HL-60/S4 treated with retinoic acid at 250 ng/mL for 4 days and 3 days (cell line): ENCODE data around the gene CDV3.

Experiments used
- in situ Hi-C: fragments of 300-500 bp; cut with MboI; formaldehyde crosslinking; loops from 2 replicates; pipeline ENCODE4 v1.7.0; 2022; ENCODE audit warnings: low sequenced_read_pairs

The CDV3 gene

DNA sequence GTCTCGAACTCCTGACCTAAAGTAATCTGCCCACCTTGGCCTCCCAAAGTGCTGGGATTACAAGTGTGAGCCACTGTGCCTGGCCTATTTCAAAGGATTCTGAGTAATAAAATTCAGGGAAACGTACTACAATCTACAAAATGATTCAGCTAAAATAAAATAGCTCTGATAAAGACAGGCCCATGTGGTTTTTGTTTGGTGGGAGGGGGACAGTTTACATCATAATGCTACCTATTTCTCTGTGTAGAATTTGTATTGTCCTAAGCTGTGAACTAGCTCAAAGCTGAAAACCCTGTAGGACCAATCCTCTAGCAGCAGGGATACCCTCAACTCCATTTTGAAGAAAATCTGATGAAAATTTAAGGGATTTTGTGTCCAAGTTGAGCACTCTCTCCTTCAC lies 25.8 kb downstream of the CDV3 start:
- in situ Hi-C loops, result no loop called here

DNA sequence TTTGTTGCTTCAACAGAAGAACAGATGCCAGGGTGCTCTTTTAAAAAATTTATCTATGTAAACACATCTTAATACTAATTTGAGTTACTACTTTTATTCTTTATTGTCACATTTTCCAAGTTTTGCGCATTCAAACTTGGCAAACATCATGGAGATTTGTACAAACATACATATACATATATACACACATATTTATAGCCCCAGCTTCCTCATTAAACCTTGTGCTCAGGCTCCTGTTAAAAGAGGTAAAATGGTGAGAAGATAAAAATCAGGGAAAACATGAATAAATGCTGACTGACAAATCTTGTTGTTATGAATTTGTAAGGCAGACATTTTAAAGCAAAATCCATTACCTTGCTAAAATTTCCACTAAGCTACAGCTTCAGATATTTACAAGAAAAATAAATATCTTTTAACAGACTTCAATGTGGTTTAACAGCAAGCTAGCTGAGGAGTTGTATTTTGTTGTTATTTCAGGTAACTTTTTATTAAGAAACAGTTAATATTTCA lies 27.1 kb downstream of the CDV3 start:
- in situ Hi-C loops, result no loop called here

DNA sequence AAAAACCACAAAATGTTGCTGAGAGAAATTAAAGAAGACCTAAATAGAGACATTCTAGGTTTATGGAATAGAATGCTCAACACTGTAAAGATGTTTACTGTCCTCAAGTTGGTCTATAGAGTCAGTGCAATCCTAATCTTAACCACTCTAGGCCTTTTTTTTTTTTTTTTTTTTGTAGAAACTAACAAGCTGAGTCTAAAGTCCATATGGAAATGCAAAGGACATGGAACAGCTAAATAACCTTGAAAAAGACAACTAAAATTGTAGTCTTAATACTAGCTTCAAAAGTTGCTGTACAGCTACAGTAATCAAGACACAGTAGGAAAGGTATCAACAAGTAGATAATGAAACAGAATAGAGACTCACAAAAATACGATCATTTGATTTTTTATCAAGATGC lies 32.9 kb downstream of the CDV3 start:
- in situ Hi-C loops, result no loop called here

DNA sequence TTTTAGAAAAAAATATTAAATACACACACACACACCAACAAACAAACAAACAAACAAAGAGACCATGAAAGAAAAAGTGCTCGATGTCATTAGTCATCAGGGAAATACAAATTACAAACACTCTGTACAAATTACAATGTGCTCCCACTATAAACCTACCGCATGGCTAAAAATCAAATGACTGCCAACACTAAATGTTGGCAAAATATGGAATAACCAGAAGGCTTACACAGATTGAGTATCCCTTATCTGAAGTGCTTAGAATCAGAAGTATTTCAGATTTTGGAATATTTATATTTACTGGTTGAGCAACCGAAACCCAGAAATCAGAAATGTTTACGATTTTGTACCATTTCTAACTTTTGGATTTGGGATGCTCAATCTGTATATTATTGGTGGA lies 33.4 kb downstream of the CDV3 start:
- in situ Hi-C loops, result no loop called here

DNA sequence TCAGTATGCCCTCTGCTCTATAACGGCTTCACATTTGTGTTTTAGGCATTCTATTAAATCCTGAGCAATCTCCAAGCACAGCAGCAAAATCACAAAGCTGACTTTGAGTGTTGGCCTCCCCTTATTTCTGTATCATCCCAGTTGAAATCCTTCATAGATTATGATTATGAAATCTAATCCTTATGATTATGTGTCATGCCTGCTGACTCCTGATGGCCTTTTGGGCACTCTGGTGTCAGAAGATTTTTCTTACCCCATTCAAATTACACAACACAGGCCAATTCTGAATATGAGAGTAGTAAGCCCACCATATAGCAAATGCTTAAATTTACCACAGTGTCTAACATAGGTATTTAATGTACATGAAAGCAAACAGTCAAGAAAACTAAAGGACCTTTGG lies 34.3 kb downstream of the CDV3 start:
- in situ Hi-C loops, result no loop called here

DNA sequence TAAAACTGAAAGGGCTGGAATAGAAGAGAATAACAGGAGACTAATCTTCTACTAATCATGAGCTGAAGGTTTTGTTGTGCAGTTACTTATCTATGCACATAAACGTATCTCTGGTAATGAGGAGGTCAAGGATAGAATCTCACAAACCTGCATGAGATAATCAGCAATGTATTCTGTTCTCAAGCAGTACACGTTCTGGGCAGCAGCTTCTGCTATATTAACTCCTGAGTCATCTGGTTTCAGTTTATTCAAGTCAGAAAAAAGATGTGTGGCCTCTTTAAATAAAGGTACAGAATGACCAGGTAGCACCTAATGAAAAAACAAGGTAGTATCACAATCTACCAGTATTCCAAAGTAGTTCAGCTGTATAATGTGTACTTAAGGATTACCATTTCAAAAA lies 34.9 kb downstream of the CDV3 start:
- in situ Hi-C loops, result no loop called here

DNA sequence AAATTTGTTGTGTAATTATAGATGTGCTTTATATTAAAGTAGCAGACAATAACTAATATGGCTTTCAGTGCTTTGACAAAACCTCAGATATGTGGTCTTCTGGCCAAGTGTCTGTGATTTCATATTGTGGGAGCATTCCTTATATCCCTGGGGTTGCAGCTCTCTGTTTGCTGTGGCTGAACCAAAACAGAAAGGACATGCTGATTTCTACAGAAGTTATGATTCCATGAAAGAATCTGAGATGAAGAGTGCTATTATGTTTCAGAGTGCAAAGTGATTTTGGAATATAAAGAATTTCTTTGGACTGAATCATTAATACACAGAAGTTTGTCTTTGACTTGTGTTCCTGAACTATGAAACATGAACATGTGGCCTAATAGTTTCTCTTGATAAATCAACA lies 36.5 kb downstream of the CDV3 start:
- in situ Hi-C loops, result no loop called here

DNA sequence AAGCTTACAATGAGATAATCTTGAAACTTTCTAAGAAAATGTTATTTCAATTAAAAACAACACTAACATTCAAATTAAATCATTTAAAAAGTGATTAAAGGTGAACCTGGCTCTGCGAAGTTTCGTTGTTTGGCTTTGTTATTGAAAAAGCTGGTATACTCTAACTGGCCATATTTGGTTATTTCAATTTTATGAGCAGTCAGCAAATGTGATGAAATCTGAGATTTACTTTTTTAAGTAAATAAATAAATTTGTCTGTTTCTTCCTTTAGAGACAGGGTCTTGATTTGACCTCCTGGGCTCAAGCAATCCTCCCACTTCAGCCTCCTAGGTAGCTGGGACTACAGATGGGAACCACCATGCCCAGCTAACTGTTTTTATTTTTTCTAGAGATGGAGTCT lies 38.0 kb downstream of the CDV3 start:
- in situ Hi-C loops, result no loop called here

DNA sequence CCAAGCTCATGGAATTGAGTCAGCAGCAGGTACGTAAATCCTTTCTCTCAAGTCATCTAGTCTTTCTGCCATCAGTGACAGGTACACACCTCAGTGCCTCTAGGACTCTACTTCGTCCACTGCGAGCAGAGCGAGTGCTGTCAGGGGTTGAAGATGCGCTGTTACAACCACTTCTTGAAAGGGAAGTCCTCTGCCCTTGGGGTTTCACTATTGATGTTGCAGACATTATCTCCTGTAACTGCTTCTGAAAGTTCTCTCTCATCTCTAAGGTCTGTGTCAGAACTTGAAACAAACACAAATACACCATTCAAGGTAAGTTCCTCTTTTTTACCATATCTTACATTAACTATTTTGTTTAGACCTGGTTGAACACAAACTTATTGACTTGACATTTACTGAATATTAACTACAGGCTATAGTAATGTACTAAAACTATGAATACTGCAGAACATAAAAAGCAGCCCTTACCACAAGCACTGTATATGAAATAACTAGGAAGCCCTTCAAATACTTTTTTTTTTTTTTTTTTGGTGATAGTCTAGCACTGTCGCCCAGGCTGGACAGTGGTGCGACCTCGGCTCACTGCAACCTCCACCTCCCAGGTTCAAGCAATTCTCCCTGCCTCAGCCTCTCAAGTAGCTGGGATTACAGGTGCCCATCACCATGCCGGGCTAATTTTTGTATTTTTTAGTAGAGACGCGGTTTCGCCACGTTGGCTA lies 46.7 kb downstream of the CDV3 start:
- in situ Hi-C loops, result no loop called here

DNA sequence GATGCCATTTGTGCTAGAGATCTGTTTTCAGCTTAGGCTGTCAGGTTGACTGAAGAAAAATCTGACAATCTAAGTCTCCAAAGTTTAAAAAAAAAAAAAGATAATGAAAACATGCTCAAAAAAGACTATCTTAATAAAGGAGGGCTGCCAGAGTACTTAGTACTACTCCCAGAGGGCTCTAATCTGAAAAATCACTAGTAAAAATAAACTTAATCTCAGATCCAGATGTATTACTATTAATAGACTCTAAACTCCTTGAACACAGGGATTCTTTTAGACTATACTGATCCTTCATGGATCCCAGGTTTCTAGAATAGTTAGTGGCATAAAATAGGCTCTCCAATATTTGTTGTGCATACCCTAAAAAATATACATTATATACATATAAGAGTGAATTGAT lies 54.3 kb downstream of the CDV3 start:
- in situ Hi-C loops, result loop anchor here (25.0 kb wide), 1 partner anchor 1140 kb away; no protein-coding TSS in a partner anchor

DNA sequence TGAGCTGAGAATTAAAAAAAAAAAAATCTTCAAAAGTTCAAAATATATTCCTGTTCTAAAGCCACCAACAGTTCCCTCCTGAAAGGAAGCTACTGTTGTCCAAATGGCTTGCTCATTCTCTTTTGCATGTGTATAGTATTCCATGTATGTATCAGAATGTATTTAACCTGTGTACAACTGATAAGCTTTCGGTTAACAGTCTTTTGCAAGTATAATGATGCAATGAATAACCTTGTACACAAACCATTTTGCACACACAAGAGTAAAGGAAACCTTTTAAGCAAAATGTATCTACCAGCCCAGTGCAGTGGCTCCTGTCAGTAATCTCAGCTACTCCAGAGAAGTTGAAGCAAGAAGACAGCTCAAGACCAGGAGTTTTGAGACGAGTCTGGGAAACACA lies 55.7 kb downstream of the CDV3 start:
- in situ Hi-C loops, result loop anchor here (25.0 kb wide), 1 partner anchor 1142 kb away; no protein-coding TSS in a partner anchor

DNA sequence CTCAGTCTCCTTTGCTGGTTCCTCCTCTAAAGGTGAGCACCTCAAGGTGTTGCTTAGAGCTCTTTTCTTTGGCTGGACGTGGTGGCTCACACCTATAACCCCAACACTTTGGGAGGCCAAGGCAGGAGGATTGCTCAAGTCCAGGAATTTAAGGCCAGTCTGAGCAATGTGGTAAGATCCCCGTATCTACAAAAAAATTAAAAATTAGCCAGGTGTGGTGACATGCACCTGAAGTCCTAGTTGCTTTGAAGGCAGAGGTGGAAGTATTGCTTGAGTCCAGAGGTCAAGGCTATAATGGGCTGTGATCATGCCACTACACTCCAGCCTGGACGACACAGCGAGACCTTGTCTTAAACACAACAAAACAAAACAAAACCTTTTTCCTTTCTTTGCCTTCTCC lies 60.0 kb downstream of the CDV3 start:
- in situ Hi-C loops, result loop anchor here (25.0 kb wide), 1 partner anchor 1146 kb away; no protein-coding TSS in a partner anchor
